PC-9 (cell line): ENCODE results near the gene GADD45G. TPM values are rescaled to one million over a fixed set of nuclear protein-coding genes. Genes with fewer than 3 reads are reported as not detected.

Source experiments
- BruUV-seq: library from RNA; stranded (reverse); fragments of 400-500 nt; replicated peaks from 2 replicates; lab custom pipeline; 2021; lab: Mats Ljungman, UMichigan
- CTCF ChIA-PET: fragments of 300-600 bp; sonication (Branson Sonifier 250); formaldehyde crosslinking; loops from one replicate; lab custom pipeline; 2022; ENCODE audit warnings: antibody characterized with exemption; lab: Charles Lee
- POLR2A ChIA-PET: fragments of 300-600 bp; sonication (Branson Sonifier 250); formaldehyde crosslinking; loops from one replicate; lab custom pipeline; 2022; ENCODE audit warnings: antibody characterized with exemption; ENCODE audit not compliant: unreplicated experiment; lab: Charles Lee
- DNase-seq, 2 experiments: peaks; one replicate each; pipeline versions ENCODE4 v3.0.0 to v3.0.0-alpha.2; 2015 to 2022; ENCODE audit warnings: mixed read lengths in 1 of 2
- H2AFZ ChIP-seq: fragments of 200-600 bp; sonication (generic); 2 replicates; pipeline ENCODE4 v1.8.1; 2017; ENCODE audit warnings: antibody characterized with exemption
- H3F3A ChIP-seq: fragments of 200-600 bp; sonication (generic); 2 replicates; pipeline ENCODE4 v1.8.1; 2017; ENCODE audit warnings: antibody characterized with exemption, mild to moderate bottlenecking, low read depth; ENCODE audit not compliant: insufficient read depth
- H3K27ac ChIP-seq: fragments of 200-600 bp; sonication (generic); 2 replicates; pipeline ENCODE4 v1.6.1; 2016; ENCODE audit warnings: mixed run types
- H3K27me3 ChIP-seq: fragments of 200-600 bp; sonication (generic); 2 replicates; pipeline ENCODE4 v1.6.1; 2016; ENCODE audit warnings: low read depth, mixed run types; ENCODE audit not compliant: insufficient read depth
- H3K36me3 ChIP-seq: fragments of 200-600 bp; sonication (generic); 2 replicates; pipeline ENCODE4 v1.6.1; 2016; ENCODE audit warnings: low read depth, mixed run types
- H3K4me1 ChIP-seq: fragments of 200-600 bp; sonication (generic); replicated peaks from 2 replicates; pipeline ENCODE4 v1.6.1; 2016; ENCODE audit warnings: mixed run types; ENCODE audit not compliant: insufficient read depth
- H3K4me2 ChIP-seq: fragments of 200-600 bp; sonication (generic); 2 replicates; pipeline ENCODE4 v1.6.1; 2017; ENCODE audit warnings: mixed run types
- H3K4me3 ChIP-seq: fragments of 200-600 bp; sonication (generic); 2 replicates; pipeline ENCODE4 v1.6.1; 2016; ENCODE audit warnings: mixed run types
- H3K79me2 ChIP-seq: fragments of 200-600 bp; sonication (generic); 2 replicates; pipeline ENCODE4 v1.6.1; 2017; ENCODE audit warnings: low read depth, mixed run types
- H3K9me2 ChIP-seq: fragments of 200-600 bp; sonication (generic); 2 replicates; pipeline ENCODE4 v1.8.1; 2017; ENCODE audit warnings: mild to moderate bottlenecking; ENCODE audit not compliant: insufficient read depth
- H3K9me3 ChIP-seq: fragments of 200-600 bp; sonication (generic); 2 replicates; pipeline ENCODE4 v1.8.1; 2016; ENCODE audit warnings: low read depth; ENCODE audit not compliant: insufficient read depth
- H4K20me1 ChIP-seq: fragments of 200-600 bp; sonication (generic); 2 replicates; pipeline ENCODE4 v1.8.1; 2017; ENCODE audit not compliant: insufficient read depth
- EZH2 ChIP-seq: fragments of 200-600 bp; sonication (generic); IDR thresholded peaks from 2 replicates; pipeline ENCODE4 v1.8.0; 2017; ENCODE audit warnings: antibody characterized with exemption, low read depth
- intact Hi-C: fragments of 100-400 bp; cut with micrococcal nuclease; formaldehyde crosslinking; loops from one replicate; pipeline ENCODE4 v1.10.0; 2022; ENCODE audit not compliant: unreplicated experiment
- total RNA-seq: library from RNA; stranded (reverse); gene quantifications from 2 replicates; pipeline ENCODE4 v1.2.3, GENCODE V29; 2021
- TF ChIP-seq, protein P1 (sequence below): fragments of 200-600 bp; sonication (generic); conservative IDR thresholded peaks from 2 replicates; pipeline ENCODE4 v1.6.1; 2017; ENCODE audit warnings: mixed run types, antibody characterized with exemption, mild to moderate bottlenecking, moderate library complexity

The GADD45G gene
- total RNA-seq, 1 experiment from 2014 or later: 2.4 TPM

- Histone ChIP-seq H4K20me1 (no peaks in the 10 kb centered on the region), H3K9me3 (no peaks in the 10 kb centered on the region), H3K27ac (no peak overlapping the region), H3K9me2 (no peaks in the 10 kb centered on the region), H3K79me2 (no peaks in the 10 kb centered on the region), H3K4me2 (no peak overlapping the region), H3K27me3 (peaks cover 89% of the 10 kb centered on the region), H3K36me3 (no peaks in the 10 kb centered on the region), H3K4me1 (no peaks in the 10 kb centered on the region), H3F3A (no peaks in the 10 kb centered on the region), H2AFZ (no peak overlapping the region), H3K4me3 (no peak overlapping the region)
- DNase-seq: no peak
- no peak for TF ChIP-seq EZH2
- TF ChIP-seq, protein P1, sequence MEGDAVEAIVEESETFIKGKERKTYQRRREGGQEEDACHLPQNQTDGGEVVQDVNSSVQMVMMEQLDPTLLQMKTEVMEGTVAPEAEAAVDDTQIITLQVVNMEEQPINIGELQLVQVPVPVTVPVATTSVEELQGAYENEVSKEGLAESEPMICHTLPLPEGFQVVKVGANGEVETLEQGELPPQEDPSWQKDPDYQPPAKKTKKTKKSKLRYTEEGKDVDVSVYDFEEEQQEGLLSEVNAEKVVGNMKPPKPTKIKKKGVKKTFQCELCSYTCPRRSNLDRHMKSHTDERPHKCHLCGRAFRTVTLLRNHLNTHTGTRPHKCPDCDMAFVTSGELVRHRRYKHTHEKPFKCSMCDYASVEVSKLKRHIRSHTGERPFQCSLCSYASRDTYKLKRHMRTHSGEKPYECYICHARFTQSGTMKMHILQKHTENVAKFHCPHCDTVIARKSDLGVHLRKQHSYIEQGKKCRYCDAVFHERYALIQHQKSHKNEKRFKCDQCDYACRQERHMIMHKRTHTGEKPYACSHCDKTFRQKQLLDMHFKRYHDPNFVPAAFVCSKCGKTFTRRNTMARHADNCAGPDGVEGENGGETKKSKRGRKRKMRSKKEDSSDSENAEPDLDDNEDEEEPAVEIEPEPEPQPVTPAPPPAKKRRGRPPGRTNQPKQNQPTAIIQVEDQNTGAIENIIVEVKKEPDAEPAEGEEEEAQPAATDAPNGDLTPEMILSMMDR: no peak
- intact Hi-C loops: no loop called here
- CTCF ChIA-PET: no interaction called here
- POLR2A ChIA-PET: no interaction called here
- no TSS peak for BruUV-seq
These were observed 13.2 kb downstream of the GADD45G start for GRCh38 chr9:89617978-89618377.

GRCh38 chr9:89619019-89619418 lies 14.2 kb downstream of the GADD45G start:
- CTCF ChIA-PET: no interaction called here

DNA sequence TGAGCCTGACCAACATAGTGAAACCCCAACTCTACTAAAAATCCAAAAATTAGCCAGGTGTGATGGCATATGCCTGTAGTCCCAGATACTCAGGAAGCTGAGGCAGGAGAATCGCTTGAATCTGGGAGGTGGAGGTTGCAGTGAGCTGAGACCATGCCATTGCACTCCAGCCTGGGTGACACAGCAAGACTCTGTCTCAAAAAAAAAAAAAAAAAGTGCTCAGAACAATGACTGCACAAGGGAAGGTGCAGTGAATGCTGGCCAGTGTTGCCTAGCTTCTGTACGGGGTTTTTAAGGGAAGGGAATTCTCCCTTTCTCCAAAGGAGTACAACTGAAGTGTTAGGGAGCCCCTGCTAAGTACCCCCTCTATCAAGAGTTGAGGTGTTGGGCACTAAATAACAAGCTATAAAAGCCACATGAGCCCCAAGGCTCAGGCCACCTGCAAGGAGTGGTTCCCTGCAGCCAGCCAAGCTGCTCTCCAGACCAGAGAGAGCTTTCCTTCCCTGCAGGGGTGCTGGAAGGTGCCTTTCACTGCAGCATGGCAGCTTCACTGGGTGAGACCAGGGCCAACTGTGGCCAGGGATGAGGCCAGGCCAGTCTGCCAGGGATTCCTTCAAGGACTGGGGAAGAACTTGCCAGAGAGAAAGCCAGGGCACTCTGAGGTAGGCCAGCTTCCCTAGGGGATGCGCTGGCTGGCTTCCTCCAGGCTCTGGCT lies 14.8 kb downstream of the GADD45G start:
- no peaks in the 10 kb centered on the region for H3K9me2 ChIP-seq
- H3K36me3 ChIP-seq: no peaks in the 10 kb centered on the region
- H3K4me3 ChIP-seq: no peak overlapping the region
- ChIA-PET CTCF (no interaction called here), POLR2A (no interaction called here)
- H3K79me2 ChIP-seq: no peaks in the 10 kb centered on the region
- TF ChIP-seq, protein P1: no peak
- TF ChIP-seq EZH2: no peak
- no peak for DNase-seq
- H3K27ac ChIP-seq: no peak overlapping the region
- no peaks in the 10 kb centered on the region for H3K4me1 ChIP-seq
- no peak overlapping the region for H2AFZ ChIP-seq
- intact Hi-C loops: no loop called here
- no peaks in the 10 kb centered on the region for H3K9me3 ChIP-seq
- H3F3A ChIP-seq: no peaks in the 10 kb centered on the region
- peaks cover 89% of the 10 kb centered on the region for H3K27me3 ChIP-seq
- H4K20me1 ChIP-seq: no peaks in the 10 kb centered on the region
- no TSS peak for BruUV-seq
- H3K4me2 ChIP-seq: no peak overlapping the region

More at GRCh38 chr9:89619019-89619418, 14.2 kb downstream of the GADD45G start:
- TF ChIP-seq, protein P1: no peak
- TF ChIP-seq EZH2: no peak
- Histone ChIP-seq H3K4me2 (no peak overlapping the region), H3K4me1 (no peaks in the 10 kb centered on the region), H3K79me2 (no peaks in the 10 kb centered on the region), H3K9me2 (no peaks in the 10 kb centered on the region), H3K9me3 (no peaks in the 10 kb centered on the region), H3K27me3 (peaks cover 89% of the 10 kb centered on the region), H3K27ac (no peak overlapping the region), H4K20me1 (no peaks in the 10 kb centered on the region), H3F3A (no peaks in the 10 kb centered on the region), H3K36me3 (no peaks in the 10 kb centered on the region), H2AFZ (no peak overlapping the region), H3K4me3 (no peak overlapping the region)
- POLR2A ChIA-PET: no interaction called here
- no peak for DNase-seq
- intact Hi-C loops: no loop called here
- no TSS peak for BruUV-seq
